Mucosa of descending colon (tissue), 3 donors: ENCODE results near the gene CCDC141. TPM values are rescaled to one million over a fixed set of nuclear protein-coding genes. Genes with fewer than 3 reads are reported as not detected.

Experiments
- ATAC-seq: fragments of 200-7000 bp; cut with Tn5 transposase; one replicate; pipeline ENCODE4 v1.9.1; 2020; ENCODE audit warnings: mild to moderate bottlenecking, moderate library complexity
- DNase-seq, 3 donors: peaks; one replicate each; pipeline ENCODE4 v3.0.0-alpha.2; 2020
- H3K36me3 ChIP-seq: fragments of 200-600 bp; one replicate; pipeline ENCODE4 v1.8.0; 2021; ENCODE audit warnings: low read depth, mild to moderate bottlenecking
- H3K4me1 ChIP-seq: fragments of 200-600 bp; one replicate; pipeline ENCODE4 v1.8.0; 2021; ENCODE audit warnings: low read depth, mild to moderate bottlenecking
- H3K4me3 ChIP-seq: fragments of 200-600 bp; one replicate; pipeline ENCODE4 v1.8.0; 2021; ENCODE audit warnings: mild to moderate bottlenecking
- H3K9me3 ChIP-seq: fragments of 200-600 bp; one replicate; pipeline ENCODE4 v1.8.0; 2021; ENCODE audit warnings: mild to moderate bottlenecking
- intact Hi-C, 2 donors: fragments of 100-400 bp; cut with DNase I in 1 of 2; cut with micrococcal nuclease in 1 of 2; formaldehyde crosslinking; loops; one replicate each; pipeline versions ENCODE4 v1.11.0 to v1.11.1; 2022; cut with DNase I, micrococcal nuclease
- total RNA-seq, 3 donors: library from RNA; stranded (reverse); fragmentation: NEBNext Ultra II Directional in 2 of 3; extraction: Animal tissue kit (Norgen Biotek cat#: 25700) in 2 of 3; gene quantifications; one replicate each; pipeline versions ENCODE4 v1.2.1 to v1.2.4, GENCODE V29; 2021 to 2023
- TF ChIP-seq, protein P1 (sequence below): fragments of 200-600 bp; IDR thresholded peaks from one replicate; pipeline ENCODE4 v1.8.0; 2022; ENCODE audit warnings: antibody characterized with exemption, mild to moderate bottlenecking
- donor health status: DM: no; HTN: no; CAD: no; lungs with moderate emphysema.
- donor health status: DM: no; HTN: no; CAD: no.
- donor health status: DM: no; HTN: yes; CAD: no.

CCDC141 gene
- total RNA-seq, 3 donors from 2014 or later, result 1.5 to 7.4 (median 1.8) TPM

DNA sequence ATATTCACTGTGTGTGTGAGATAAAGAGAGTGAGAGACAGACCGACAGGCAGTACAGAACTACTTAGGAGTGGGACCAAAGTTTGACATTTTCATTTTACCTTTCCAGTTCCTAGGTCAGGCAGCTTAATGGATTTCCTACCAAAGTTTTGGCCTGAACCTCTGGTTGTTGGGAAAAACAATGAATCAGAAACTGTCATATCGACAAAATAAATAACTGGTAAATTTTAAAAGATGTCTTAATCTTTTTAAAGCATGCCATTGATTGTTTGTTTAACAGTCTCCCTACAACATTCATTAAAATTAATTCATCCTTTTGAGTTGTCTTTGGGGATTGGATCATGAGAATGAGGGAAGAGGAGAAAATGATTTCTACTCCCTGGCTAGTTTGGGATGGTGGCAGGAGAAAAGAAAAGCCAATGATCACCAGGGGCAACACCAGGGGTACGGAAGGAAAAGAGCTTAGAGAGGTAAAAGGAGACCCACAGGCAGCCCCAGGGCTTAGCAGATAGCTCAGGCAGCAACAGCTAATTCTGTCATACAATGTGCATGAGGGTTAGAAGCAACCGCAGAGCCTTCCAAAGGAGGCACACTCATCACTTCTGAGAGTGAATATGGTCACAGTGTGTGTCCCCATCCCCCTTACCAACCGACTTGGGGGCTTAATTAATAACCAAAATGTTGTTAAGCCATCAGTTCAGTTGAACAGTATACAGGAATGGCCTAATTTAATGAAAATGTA is 98.5 kb downstream of the CCDC141 start:
- DNase-seq, result no peak
- no peak for ATAC-seq
- Histone ChIP-seq H3K9me3 (no peaks in the 10 kb centered on the region), H3K4me1 (no peaks in the 10 kb centered on the region), H3K4me3 (no peak overlapping the region), H3K36me3 (no peaks in the 10 kb centered on the region)
- intact Hi-C loops, result no loop called here
- TF ChIP-seq, protein P1, sequence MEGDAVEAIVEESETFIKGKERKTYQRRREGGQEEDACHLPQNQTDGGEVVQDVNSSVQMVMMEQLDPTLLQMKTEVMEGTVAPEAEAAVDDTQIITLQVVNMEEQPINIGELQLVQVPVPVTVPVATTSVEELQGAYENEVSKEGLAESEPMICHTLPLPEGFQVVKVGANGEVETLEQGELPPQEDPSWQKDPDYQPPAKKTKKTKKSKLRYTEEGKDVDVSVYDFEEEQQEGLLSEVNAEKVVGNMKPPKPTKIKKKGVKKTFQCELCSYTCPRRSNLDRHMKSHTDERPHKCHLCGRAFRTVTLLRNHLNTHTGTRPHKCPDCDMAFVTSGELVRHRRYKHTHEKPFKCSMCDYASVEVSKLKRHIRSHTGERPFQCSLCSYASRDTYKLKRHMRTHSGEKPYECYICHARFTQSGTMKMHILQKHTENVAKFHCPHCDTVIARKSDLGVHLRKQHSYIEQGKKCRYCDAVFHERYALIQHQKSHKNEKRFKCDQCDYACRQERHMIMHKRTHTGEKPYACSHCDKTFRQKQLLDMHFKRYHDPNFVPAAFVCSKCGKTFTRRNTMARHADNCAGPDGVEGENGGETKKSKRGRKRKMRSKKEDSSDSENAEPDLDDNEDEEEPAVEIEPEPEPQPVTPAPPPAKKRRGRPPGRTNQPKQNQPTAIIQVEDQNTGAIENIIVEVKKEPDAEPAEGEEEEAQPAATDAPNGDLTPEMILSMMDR, result no peak

DNA sequence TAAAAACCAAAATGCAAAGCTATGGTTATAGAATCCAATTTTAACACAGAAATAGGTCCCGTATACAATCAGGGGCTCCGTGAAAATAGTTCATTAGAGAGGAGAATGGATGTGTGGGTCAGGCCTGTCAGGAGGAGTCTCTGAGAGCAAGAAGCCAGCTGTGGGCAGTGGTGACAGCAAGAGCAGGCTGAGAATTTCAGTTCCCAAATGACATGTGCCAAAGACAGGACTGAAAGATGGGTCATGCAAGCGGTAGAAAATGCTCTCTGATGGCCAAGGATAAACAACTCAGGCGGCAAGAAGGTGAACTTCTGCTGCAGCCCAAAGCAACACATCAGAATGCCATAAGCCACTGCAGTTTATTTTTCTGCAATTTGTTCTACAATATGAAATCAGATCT is 100.4 kb downstream of the CCDC141 start:
- ATAC-seq (no peak), DNase-seq (no peak)
- Histone ChIP-seq H3K4me3 (no peak overlapping the region), H3K4me1 (no peaks in the 10 kb centered on the region), H3K36me3 (no peaks in the 10 kb centered on the region), H3K9me3 (no peaks in the 10 kb centered on the region)
- TF ChIP-seq, protein P1, result no peak
- intact Hi-C loops, result no loop called here

DNA sequence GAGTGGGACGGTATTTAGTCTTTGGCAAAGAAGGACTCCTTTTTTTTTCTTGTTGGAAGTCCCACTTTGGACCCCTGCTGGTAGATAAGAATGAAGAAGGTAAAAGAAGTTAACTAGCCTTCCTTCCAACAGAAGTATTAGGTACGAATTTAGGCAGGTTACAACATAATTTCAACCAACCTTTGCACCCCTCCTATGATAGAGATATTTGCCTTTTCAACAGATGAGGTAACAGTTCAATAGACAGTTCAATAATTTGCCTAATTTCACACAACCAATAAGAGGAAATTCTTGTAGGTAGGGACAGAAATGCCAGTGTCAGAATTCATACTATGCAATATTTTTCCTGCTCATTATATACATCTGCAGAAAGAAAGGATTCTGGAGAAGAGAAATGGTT is 100.8 kb downstream of the CCDC141 start:
- no peaks in the 10 kb centered on the region for H3K4me1 ChIP-seq
- ATAC-seq (no peak), DNase-seq (no peak)
- intact Hi-C loops, result no loop called here
- no peak overlapping the region for H3K4me3 ChIP-seq
- H3K36me3 ChIP-seq, result no peaks in the 10 kb centered on the region
- TF ChIP-seq, protein P1, result no peak
- no peaks in the 10 kb centered on the region for H3K9me3 ChIP-seq

DNA sequence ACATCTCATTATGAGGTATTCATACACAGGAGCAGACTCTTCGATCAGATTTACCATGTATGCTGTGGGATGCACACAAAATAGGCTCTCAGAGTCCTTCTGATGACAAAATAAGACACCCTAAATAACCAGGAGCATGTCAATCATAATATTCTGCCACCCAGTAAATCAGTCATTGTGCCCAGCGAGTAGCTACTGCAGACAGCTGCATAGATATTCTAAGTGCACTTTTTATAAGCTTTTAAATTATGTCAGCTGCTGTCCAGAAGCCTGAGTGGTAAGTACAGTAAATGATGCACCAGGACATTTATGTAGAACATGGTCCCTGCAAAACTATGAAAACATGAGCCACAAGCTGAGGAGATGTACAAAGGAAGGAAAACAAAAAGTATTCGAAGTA is 102.9 kb downstream of the CCDC141 start:
- TF ChIP-seq, protein P1, result no peak
- DNase-seq (no peak), ATAC-seq (no peak)
- H3K4me1 ChIP-seq, result no peaks in the 10 kb centered on the region
- H3K4me3 ChIP-seq, result no peak overlapping the region
- intact Hi-C loops, result no loop called here
- no peaks in the 10 kb centered on the region for H3K36me3 ChIP-seq
- no peaks in the 10 kb centered on the region for H3K9me3 ChIP-seq

DNA sequence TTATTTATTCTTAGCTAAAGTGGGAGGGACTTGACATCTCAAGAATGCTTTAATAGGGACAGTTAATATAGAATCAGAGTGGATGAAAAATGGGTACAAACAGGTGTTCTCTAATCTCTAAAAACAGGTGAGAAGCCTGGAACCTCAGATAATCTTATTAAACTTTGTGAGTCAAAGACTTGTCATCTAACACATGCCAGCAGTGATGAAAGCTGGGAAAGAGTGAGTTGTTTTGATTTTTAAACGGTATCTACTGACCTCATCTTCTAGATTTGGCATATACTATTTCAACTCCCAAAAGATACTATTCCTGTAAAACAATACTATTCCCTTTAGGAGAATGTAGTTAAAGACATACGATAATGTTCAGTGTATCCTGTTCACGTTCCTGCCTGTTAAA is 103.4 kb downstream of the CCDC141 start:
- Histone ChIP-seq H3K4me1 (no peaks in the 10 kb centered on the region), H3K9me3 (no peaks in the 10 kb centered on the region), H3K36me3 (no peaks in the 10 kb centered on the region), H3K4me3 (no peak overlapping the region)
- DNase-seq, result no peak
- ATAC-seq, result no peak
- intact Hi-C loops, result no loop called here
- TF ChIP-seq, protein P1, result no peak

DNA sequence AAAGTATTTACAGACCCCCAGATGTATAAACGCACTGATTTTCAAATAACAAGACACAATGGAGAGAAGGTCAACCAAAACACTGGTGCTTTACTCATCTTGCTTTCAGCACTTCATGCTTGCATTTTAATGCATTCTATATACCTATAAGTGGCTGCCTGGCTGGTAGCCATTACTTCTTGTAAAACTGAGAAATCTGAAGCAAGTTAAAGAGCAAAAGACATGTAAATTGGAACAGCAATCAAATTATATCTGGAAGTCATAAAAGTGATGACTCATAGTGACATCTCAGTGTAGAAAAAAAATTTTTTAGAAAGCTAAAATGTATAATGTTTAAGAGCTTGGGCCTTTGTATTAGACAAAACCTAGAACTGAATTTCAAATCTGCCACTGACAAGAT is 106.2 kb downstream of the CCDC141 start:
- no peaks in the 10 kb centered on the region for H3K36me3 ChIP-seq
- no peaks in the 10 kb centered on the region for H3K9me3 ChIP-seq
- DNase-seq, result no peak
- intact Hi-C loops, result no loop called here
- H3K4me1 ChIP-seq, result no peaks in the 10 kb centered on the region
- TF ChIP-seq, protein P1, result no peak
- no peak overlapping the region for H3K4me3 ChIP-seq
- no peak for ATAC-seq
